ENCODE data around the gene DCD. TPM values are rescaled to one million over a fixed set of nuclear protein-coding genes. Genes with fewer than 3 reads are reported as not detected.
A peak's percentile ranks its signal among the peaks of the same experiment; 100 is the strongest.
"Not testable (repeated sequence)": the region's sequence is repeated elsewhere in the genome, so short reads cannot be mapped to it uniquely, and the experiment has no call there.

The DCD gene
- total RNA-seq, 1 donor from 2014 or later: not detected

DNA sequence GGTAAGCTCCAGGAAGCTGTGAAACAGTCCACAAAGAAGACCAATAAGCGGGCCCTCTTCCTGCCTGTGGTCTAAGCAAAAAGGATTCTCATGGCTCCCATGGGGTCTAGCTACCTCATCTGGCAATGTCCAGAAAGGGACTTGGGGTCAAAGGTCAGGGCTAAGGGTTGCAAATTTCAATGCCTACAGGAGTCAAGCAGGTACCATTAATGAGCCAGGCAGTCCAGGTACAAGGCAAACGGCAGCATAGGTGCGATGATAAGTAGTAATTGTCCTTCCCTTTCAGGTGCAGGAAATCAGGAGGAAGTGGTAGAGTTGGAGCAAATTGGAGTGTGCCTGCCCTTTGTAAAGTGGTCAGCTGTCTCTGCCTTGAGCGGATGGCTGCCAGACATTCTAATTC is 7.1 kb downstream of the DCD start:
- DNase-seq (ENCODE audit: extremely low spot score, unreplicated experiment): no peak
- no peaks in the 10 kb centered on the region for H3K4me1 Mint-ChIP-seq (ENCODE audit: unreplicated experiment)
- no peaks in the 10 kb centered on the region for H3K36me3 Mint-ChIP-seq (ENCODE audit: unreplicated experiment)
- H3K4me3 Mint-ChIP-seq (ENCODE audit: unreplicated experiment): no peak overlapping the region
- TF ChIP-seq CTCF (IDR thresholded peaks at IDR 0.05): no peak
- H3K9me3 Mint-ChIP-seq (ENCODE audit: unreplicated experiment): no peaks in the 10 kb centered on the region
- no peak overlapping the region for H3K27ac Mint-ChIP-seq (ENCODE audit: unreplicated experiment)
- no peaks in the 10 kb centered on the region for H3K27me3 Mint-ChIP-seq (ENCODE audit: unreplicated experiment)

GRCh38 chr12:54639112-54639511 is 9.1 kb downstream of the DCD start:
- not testable (repeated sequence) for H3K27me3 Mint-ChIP-seq (ENCODE audit: unreplicated experiment); H3K36me3 Mint-ChIP-seq (ENCODE audit: unreplicated experiment)

GRCh38 chr12:54634795-54635194 is 13.4 kb downstream of the DCD start, which contains the start of gene LACRT:
Gene LACRT (minus strand): TSS chr12:54634895. CDS start chr12:54634841, 54 bp downstream.
- H3K36me3 Mint-ChIP-seq (ENCODE audit: unreplicated experiment): no peaks in the 10 kb centered on the region
- no peaks in the 10 kb centered on the region for H3K9me3 Mint-ChIP-seq (ENCODE audit: unreplicated experiment)
- H3K4me1 Mint-ChIP-seq (ENCODE audit: unreplicated experiment): no peaks in the 10 kb centered on the region
- TF ChIP-seq CTCF (IDR thresholded peaks at IDR 0.05): no peak
- H3K4me3 Mint-ChIP-seq (ENCODE audit: unreplicated experiment): no peak within 1 kb of the TSS
- H3K27ac Mint-ChIP-seq (ENCODE audit: unreplicated experiment): no peak within 1 kb of the TSS
- no peaks in the 10 kb centered on the region for H3K27me3 Mint-ChIP-seq (ENCODE audit: unreplicated experiment)
- DNase-seq (ENCODE audit: extremely low spot score, unreplicated experiment): no peak

More at GRCh38 chr12:54639112-54639511, 9.1 kb downstream of the DCD start:
- H3K9me3 Mint-ChIP-seq (ENCODE audit: unreplicated experiment); H3K4me1 Mint-ChIP-seq (ENCODE audit: unreplicated experiment); DNase-seq (ENCODE audit: extremely low spot score, unreplicated experiment); H3K4me3 Mint-ChIP-seq (ENCODE audit: unreplicated experiment); H3K27ac Mint-ChIP-seq (ENCODE audit: unreplicated experiment): not testable (repeated sequence)

GRCh38 chr12:54631988-54632728 is 16.0 kb downstream of the DCD start:
- peak; percentile 48 for DNase-seq (ENCODE audit: extremely low spot score, unreplicated experiment)
- TF ChIP-seq CTCF (IDR thresholded peaks at IDR 0.05): no peak
- no peaks in the 10 kb centered on the region for H3K36me3 Mint-ChIP-seq (ENCODE audit: unreplicated experiment)
- no peak overlapping the region for H3K4me3 Mint-ChIP-seq (ENCODE audit: unreplicated experiment)
- no peaks in the 10 kb centered on the region for H3K27me3 Mint-ChIP-seq (ENCODE audit: unreplicated experiment)
- H3K9me3 Mint-ChIP-seq (ENCODE audit: unreplicated experiment): peaks cover 4% of the 10 kb centered on the region
- no peak overlapping the region for H3K27ac Mint-ChIP-seq (ENCODE audit: unreplicated experiment)
- H3K4me1 Mint-ChIP-seq (ENCODE audit: unreplicated experiment): no peaks in the 10 kb centered on the region

DNA sequence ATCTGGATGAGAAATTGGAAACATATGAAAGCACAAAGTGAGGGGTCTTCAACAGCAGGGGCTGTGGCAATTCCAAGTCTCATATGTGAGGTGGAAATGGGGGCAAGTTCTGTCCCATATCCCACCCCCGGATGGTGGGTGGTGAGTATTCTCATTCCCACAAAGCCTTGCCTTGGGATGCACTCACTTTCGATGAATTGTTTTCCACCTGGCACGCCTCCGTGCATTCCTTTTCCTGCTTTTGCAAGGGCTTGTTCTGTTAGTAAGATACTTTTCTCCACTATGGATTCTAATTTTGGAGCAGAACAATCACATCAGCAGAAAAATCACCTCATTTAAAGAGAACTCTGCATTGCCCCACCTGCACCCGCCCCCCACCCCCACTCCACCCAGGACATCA is 16.6 kb downstream of the DCD start:
- Mint-ChIP-seq H3K4me3 (ENCODE audit: unreplicated experiment) (no peak overlapping the region), H3K27me3 (ENCODE audit: unreplicated experiment) (peaks cover 6% of the 10 kb centered on the region), H3K36me3 (ENCODE audit: unreplicated experiment) (no peaks in the 10 kb centered on the region), H3K27ac (ENCODE audit: unreplicated experiment) (no peak overlapping the region), H3K4me1 (ENCODE audit: unreplicated experiment) (no peaks in the 10 kb centered on the region), H3K9me3 (ENCODE audit: unreplicated experiment) (peaks cover 4% of the 10 kb centered on the region)
- peak; percentile 66 for DNase-seq (ENCODE audit: extremely low spot score, unreplicated experiment)
- TF ChIP-seq CTCF (IDR thresholded peaks at IDR 0.05): no peak
